BE2C (cell line): ENCODE data around the gene MAP4K1.

Experiments used
- DNase-seq: peaks from one replicate; pipeline ENCODE4 v3.0.0-alpha.2; 2020
- H3K27me3 ChIP-seq: fragments of 250-450 bp; sonication (Bioruptor Pico); 2 replicates; pipeline ENCODE4 v1.5.1; 2020; ENCODE audit warnings: mild to moderate bottlenecking
- H3K36me3 ChIP-seq: fragments of 250-450 bp; sonication (Bioruptor Pico); 2 replicates; pipeline ENCODE4 v1.5.1; 2020; ENCODE audit warnings: mild to moderate bottlenecking
- H3K4me1 ChIP-seq: fragments of 250-450 bp; sonication (Bioruptor Pico); 2 replicates; pipeline ENCODE4 v1.5.1; 2020
- H3K4me3 ChIP-seq: 2 replicates; pipeline ENCODE4 v1.5.1; 2011; ENCODE audit warnings: low read depth, low read length
- H3K9me3 ChIP-seq: fragments of 250-450 bp; sonication (Bioruptor Pico); 2 replicates; pipeline ENCODE4 v1.5.1; 2020
- CTCF ChIP-seq: IDR thresholded peaks from 2 replicates; pipeline ENCODE4 v1.5.1; 2012; ENCODE audit warnings: mild to moderate bottlenecking, low read depth, low read length

MAP4K1 gene

GRCh38 chr19:38648769-38649304, 31.1 kb upstream of the MAP4K1 start:
- Histone ChIP-seq H3K4me3 (peak overlapping the region; percentile 99), H3K36me3 (no peaks in the 10 kb centered on the region; the same call in none of the 2 replicates), H3K27me3 (no peaks in the 10 kb centered on the region), H3K4me1 (peaks cover 11% of the 10 kb centered on the region; the same call in 1 of the 2 replicates), H3K9me3 (no peaks in the 10 kb centered on the region)
- no peak for TF ChIP-seq CTCF
- DNase-seq, result no peak

GRCh38 chr19:38647966-38648768, 30.4 kb upstream of the MAP4K1 start:
- Histone ChIP-seq H3K9me3 (no peaks in the 10 kb centered on the region), H3K27me3 (no peaks in the 10 kb centered on the region), H3K4me3 (peak overlapping the region; percentile 99), H3K4me1 (peaks cover 11% of the 10 kb centered on the region; the same call in 1 of the 2 replicates), H3K36me3 (no peaks in the 10 kb centered on the region; the same call in 1 of the 2 replicates)
- no peak for TF ChIP-seq CTCF
- DNase-seq, result no peak

GRCh38 chr19:38647368-38647965, 29.7 kb upstream of the MAP4K1 start, which contains the start of gene ACTN4:
Gene ACTN4, plus strand, starts transcription at chr19:38647649. Its CDS starts 97 bp downstream, at chr19:38647746.
- no peaks in the 10 kb centered on the region for H3K9me3 ChIP-seq
- DNase-seq, result peak; percentile 99
- H3K4me1 ChIP-seq, result peaks cover 9% of the 10 kb centered on the region; the same call in 1 of the 2 replicates
- no peak for TF ChIP-seq CTCF
- H3K4me3 ChIP-seq, result peak within 1 kb of the TSS; percentile 99
- no peaks in the 10 kb centered on the region; the same call in 1 of the 2 replicates for H3K36me3 ChIP-seq
- no peaks in the 10 kb centered on the region for H3K27me3 ChIP-seq

- TF ChIP-seq CTCF, result no peak
- DNase-seq, result no peak
- no peaks in the 10 kb centered on the region for H3K27me3 ChIP-seq
- H3K4me1 ChIP-seq, result peaks cover 3% of the 10 kb centered on the region; the same call in 1 of the 2 replicates
- H3K9me3 ChIP-seq, result no peaks in the 10 kb centered on the region
- H3K36me3 ChIP-seq, result no peaks in the 10 kb centered on the region; the same call in 1 of the 2 replicates
- H3K4me3 ChIP-seq, result no peak overlapping the region
Measured at GRCh38 chr19:38644719-38645118, 27.0 kb upstream of the MAP4K1 start.

- H3K27me3 ChIP-seq, result no peaks in the 10 kb centered on the region
- no peak for TF ChIP-seq CTCF
- no peak overlapping the region for H3K4me3 ChIP-seq
- H3K9me3 ChIP-seq, result no peaks in the 10 kb centered on the region
- no peaks in the 10 kb centered on the region for H3K4me1 ChIP-seq
- no peak for DNase-seq
- H3K36me3 ChIP-seq, result 0 out of 2 replicates have a peak, but pooled peaks cover 3% of the 10 kb centered on the region
Measured at GRCh38 chr19:38642176-38642575, 24.4 kb upstream of the MAP4K1 start.
